GM18526 (cell line): ENCODE data around the gene HK1.

Experiments used
- POLR2A ChIP-seq: IDR thresholded peaks from 3 replicates; pipeline ENCODE4 v1.6.1; 2011; ENCODE audit not compliant: insufficient read length; ENCODE audit errors: extremely low read depth

Gene HK1

GRCh38 chr10:69281507-69282413 lies 3.5 kb downstream of the HK1 start:
- TF ChIP-seq POLR2A: no peak

GRCh38 chr10:69285699-69286098 lies 7.4 kb downstream of the HK1 start:
- TF ChIP-seq POLR2A: no peak

DNA sequence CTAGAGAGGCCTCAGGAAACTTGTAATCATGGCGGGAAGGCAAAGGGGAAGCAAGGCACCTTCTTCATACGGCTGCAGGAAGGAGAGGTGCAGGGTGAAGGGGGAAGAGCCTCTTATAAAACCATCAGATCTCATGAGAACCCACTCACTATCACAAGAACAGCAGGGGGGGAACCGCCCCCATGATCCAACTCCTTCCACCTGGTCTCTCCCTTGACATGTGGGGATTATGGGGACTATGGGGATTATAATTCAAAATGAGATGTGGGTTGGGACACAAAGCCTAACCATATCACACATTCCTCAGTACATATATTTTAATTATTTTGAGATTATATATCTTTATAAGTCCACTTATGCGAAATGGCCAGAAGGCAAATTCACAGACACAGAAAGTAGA lies 8.9 kb downstream of the HK1 start:
- TF ChIP-seq POLR2A: no peak

DNA sequence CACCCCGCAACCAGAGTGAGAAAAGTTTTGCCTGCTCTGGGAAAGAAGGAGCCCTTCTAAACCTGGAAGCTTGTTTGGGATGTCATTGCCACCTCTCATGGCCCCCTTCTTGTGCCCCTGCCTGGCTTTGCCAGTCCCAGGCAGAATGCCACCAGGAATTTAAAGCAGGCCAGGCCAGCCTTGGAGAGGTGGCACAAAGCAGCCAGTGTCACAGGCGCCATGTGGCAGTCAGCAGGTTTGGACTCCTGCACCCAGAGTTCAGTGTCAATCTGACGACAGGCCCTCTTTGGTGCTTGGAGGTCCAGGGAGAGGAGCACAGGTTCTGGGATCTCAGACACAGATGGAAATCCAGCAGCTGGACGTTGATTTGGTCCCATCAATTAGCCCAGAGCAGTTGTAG lies 12.7 kb downstream of the HK1 start:
- no peak for TF ChIP-seq POLR2A

GRCh38 chr10:69292459-69292858 lies 14.2 kb downstream of the HK1 start:
- no peak for TF ChIP-seq POLR2A

GRCh38 chr10:69295027-69295636 lies 16.8 kb downstream of the HK1 start:
- TF ChIP-seq POLR2A: no peak

DNA sequence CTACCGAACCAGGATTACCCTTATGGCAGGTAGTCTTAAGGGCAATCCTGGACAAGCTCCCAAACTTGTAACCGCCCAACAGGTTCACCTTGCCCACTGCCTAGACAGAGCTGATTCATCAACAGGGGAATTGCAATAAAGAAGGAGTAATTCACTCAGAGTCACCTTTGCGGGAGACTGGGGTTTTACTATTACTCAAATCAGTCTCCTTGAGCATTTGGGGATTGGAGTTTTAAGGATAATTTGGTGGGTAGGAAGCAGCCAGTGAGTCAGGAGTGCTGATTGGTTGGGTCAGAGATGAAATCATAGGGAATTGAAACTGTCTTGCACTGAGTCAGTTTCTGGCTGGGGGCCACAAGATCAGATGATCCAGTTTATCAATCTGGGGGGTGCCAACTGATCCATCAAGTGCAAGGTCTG lies 25.3 kb downstream of the HK1 start:
- TF ChIP-seq POLR2A: no peak

GRCh38 chr10:69306421-69306820 lies 28.1 kb downstream of the HK1 start:
- no peak for TF ChIP-seq POLR2A

- TF ChIP-seq POLR2A: no peak
Measured at GRCh38 chr10:69307434-69307833, 29.1 kb downstream of the HK1 start.

GRCh38 chr10:69311309-69311708 lies 33.0 kb downstream of the HK1 start:
- TF ChIP-seq POLR2A: no peak

DNA sequence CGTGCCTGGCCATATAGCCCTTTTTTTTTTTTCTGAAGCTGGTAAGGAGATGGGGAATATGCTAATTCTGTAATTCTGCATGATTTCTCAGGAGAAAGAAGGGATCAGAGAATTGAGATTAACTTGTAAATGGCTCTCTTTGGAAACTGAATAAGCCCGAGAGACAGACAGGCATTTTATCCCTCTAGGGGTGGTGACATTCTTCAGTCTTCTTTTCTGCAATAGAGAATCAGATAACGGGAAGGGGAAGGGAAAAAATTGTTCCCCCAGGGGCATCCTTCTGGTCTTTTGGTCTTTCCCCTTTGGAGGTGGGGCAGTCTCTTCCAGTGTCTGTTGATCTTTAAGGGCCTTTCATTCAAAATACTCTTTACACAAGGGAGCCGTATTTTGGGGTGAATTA lies 34.2 kb downstream of the HK1 start:
- no peak for TF ChIP-seq POLR2A

- TF ChIP-seq POLR2A: no peak
Measured at GRCh38 chr10:69315100-69315542, 36.8 kb downstream of the HK1 start.

- no peak for TF ChIP-seq POLR2A
Measured at GRCh38 chr10:69315610-69316312, 37.5 kb downstream of the HK1 start.

- TF ChIP-seq POLR2A: no peak
Measured at GRCh38 chr10:69316313-69317059, 38.2 kb downstream of the HK1 start.

GRCh38 chr10:69317175-69317604 lies 38.9 kb downstream of the HK1 start:
- no peak for TF ChIP-seq POLR2A
